ENCODE data around the gene SNX32. TPM values are rescaled to one million over a fixed set of nuclear protein-coding genes. Genes with fewer than 3 reads are reported as not detected.

SNX32 gene
- total and polyA plus RNA-seq, 2 experiments from 2014 or later: 5.9 to 13.2 TPM

- DNase-seq (ENCODE audit: low read depth in 1 of 2, low spot score in 1 of 2): no peak
- Histone ChIP-seq H3K27ac (no peak overlapping the region), H3K27me3 (no peaks in the 10 kb centered on the region), H3K9me3 (ENCODE audit: low read depth) (no peaks in the 10 kb centered on the region), H3K4me1 (ENCODE audit: low read depth) (no peaks in the 10 kb centered on the region), H3K4me3 (no peak overlapping the region), H3K36me3 (peaks cover 19% of the 10 kb centered on the region)
- no peak for TF ChIP-seq CTCF (IDR thresholded peaks at IDR 0.05; ENCODE audit: low read depth, low read length)
Measured at GRCh38 chr11:65883058-65883761, 49.4 kb downstream of the SNX32 start.

- H3K27ac ChIP-seq: no peak overlapping the region
- H3K4me1 ChIP-seq (ENCODE audit: low read depth): peaks cover under 1% of the 10 kb centered on the region
- no peak overlapping the region for H3K4me3 ChIP-seq
- TF ChIP-seq CTCF (IDR thresholded peaks at IDR 0.05; ENCODE audit: low read depth, low read length): no peak
- peaks cover 19% of the 10 kb centered on the region for H3K36me3 ChIP-seq
- no peak for DNase-seq (ENCODE audit: low read depth in 1 of 2, low spot score in 1 of 2)
- no peaks in the 10 kb centered on the region for H3K27me3 ChIP-seq
- no peaks in the 10 kb centered on the region for H3K9me3 ChIP-seq (ENCODE audit: low read depth)
Measured at GRCh38 chr11:65883786-65884715, 50.3 kb downstream of the SNX32 start.

- peaks cover 19% of the 10 kb centered on the region for H3K36me3 ChIP-seq
- no peak overlapping the region for H3K4me3 ChIP-seq
- peak; percentile 100 for TF ChIP-seq CTCF (IDR thresholded peaks at IDR 0.05; ENCODE audit: low read depth, low read length)
- DNase-seq (ENCODE audit: low read depth in 1 of 2, low spot score in 1 of 2): peak; percentile 78 to 82
- H3K9me3 ChIP-seq (ENCODE audit: low read depth): no peaks in the 10 kb centered on the region
- H3K4me1 ChIP-seq (ENCODE audit: low read depth): peaks cover 6% of the 10 kb centered on the region
- H3K27me3 ChIP-seq: no peaks in the 10 kb centered on the region
- no peak overlapping the region for H3K27ac ChIP-seq
Measured at GRCh38 chr11:65884716-65885092, 50.9 kb downstream of the SNX32 start.

- H3K27ac ChIP-seq: no peak overlapping the region
- H3K27me3 ChIP-seq: no peaks in the 10 kb centered on the region
- no peak for TF ChIP-seq CTCF (IDR thresholded peaks at IDR 0.05; ENCODE audit: low read depth, low read length)
- DNase-seq (ENCODE audit: low read depth in 1 of 2, low spot score in 1 of 2): no peak
- no peak overlapping the region for H3K4me3 ChIP-seq
- peaks cover 19% of the 10 kb centered on the region for H3K36me3 ChIP-seq
- peaks cover 11% of the 10 kb centered on the region for H3K4me1 ChIP-seq (ENCODE audit: low read depth)
- H3K9me3 ChIP-seq (ENCODE audit: low read depth): no peaks in the 10 kb centered on the region
Measured at GRCh38 chr11:65885231-65885630, 51.5 kb downstream of the SNX32 start.

- H3K36me3 ChIP-seq: peaks cover 19% of the 10 kb centered on the region
- DNase-seq (ENCODE audit: low read depth in 1 of 2, low spot score in 1 of 2): no peak
- no peak for TF ChIP-seq CTCF (IDR thresholded peaks at IDR 0.05; ENCODE audit: low read depth, low read length)
Measured at GRCh38 chr11:65885808-65886536, 52.2 kb downstream of the SNX32 start.

More at GRCh38 chr11:65885808-65886536, 52.2 kb downstream of the SNX32 start:
- Histone ChIP-seq H3K27me3 (no peaks in the 10 kb centered on the region), H3K9me3 (ENCODE audit: low read depth) (no peaks in the 10 kb centered on the region), H3K4me3 (no peak overlapping the region), H3K4me1 (ENCODE audit: low read depth) (peaks cover 11% of the 10 kb centered on the region), H3K27ac (no peak overlapping the region)
